ENCODE data around the gene IFNLR1.

IFNLR1 gene

GRCh38 chr1:24107462-24108138 lies 79.5 kb downstream of the IFNLR1 start:
- DNase-seq (ENCODE audit: low read depth in 3 of 3, low spot score in 1 of 3), result no peak

- no peak for DNase-seq (ENCODE audit: low read depth in 3 of 3, low spot score in 1 of 3)
Measured at GRCh38 chr1:24105368-24106160, 81.5 kb downstream of the IFNLR1 start.

- no peak for DNase-seq (ENCODE audit: low read depth in 3 of 3, low spot score in 1 of 3)
Measured at GRCh38 chr1:24104854-24105253, 82.2 kb downstream of the IFNLR1 start.
